ENCODE results near the gene GSDME.

Gene GSDME

GRCh38 chr7:24786306-24786705 lies 29.0 kb upstream of the GSDME start:
- Histone ChIP-seq H3K9ac (ENCODE audit: insufficient read length, low read depth) (no peak overlapping the region), H3K9me3 (ENCODE audit: insufficient read depth, low read length) (peaks cover 32% of the 10 kb centered on the region)
- DNase-seq (ENCODE audit: low read depth, low spot score) = no peak

GRCh38 chr7:24784277-24784676 lies 27.0 kb upstream of the GSDME start:
- Histone ChIP-seq H3K27me3 (ENCODE audit: insufficient read depth, insufficient read length) (no peaks in the 10 kb centered on the region), H3K4me1 (ENCODE audit: insufficient read depth, insufficient read length) (no peaks in the 10 kb centered on the region), H3K4me3 (ENCODE audit: insufficient read length, low read depth) (no peak overlapping the region), H3K9ac (ENCODE audit: insufficient read length, low read depth) (no peak overlapping the region), H3K9me3 (ENCODE audit: insufficient read depth, low read length) (peaks cover 27% of the 10 kb centered on the region), H3K36me3 (ENCODE audit: insufficient read depth, insufficient read length, low read length) (no peaks in the 10 kb centered on the region)
- TF ChIP-seq YY1 (IDR thresholded peaks at IDR 0.05; ENCODE audit: insufficient read depth, insufficient read length) (no peak), SUZ12 (IDR thresholded peaks at IDR 0.05; ENCODE audit: extremely low read depth, insufficient read depth, insufficient read length) (no peak), ZNF274 (IDR thresholded peaks at IDR 0.05; ENCODE audit: low read depth, low read length) (no peak)
- no peak for DNase-seq (ENCODE audit: low read depth, low spot score)

More at GRCh38 chr7:24786306-24786705, 29.0 kb upstream of the GSDME start:
- H3K27me3 ChIP-seq (ENCODE audit: insufficient read depth, insufficient read length) = no peaks in the 10 kb centered on the region
- H3K36me3 ChIP-seq (ENCODE audit: insufficient read depth, insufficient read length, low read length) = no peaks in the 10 kb centered on the region
- no peak overlapping the region for H3K4me3 ChIP-seq (ENCODE audit: insufficient read length, low read depth)
- H3K4me1 ChIP-seq (ENCODE audit: insufficient read depth, insufficient read length) = no peaks in the 10 kb centered on the region
- TF ChIP-seq SUZ12 (IDR thresholded peaks at IDR 0.05; ENCODE audit: extremely low read depth, insufficient read depth, insufficient read length) (no peak), ZNF274 (IDR thresholded peaks at IDR 0.05; ENCODE audit: low read depth, low read length) (no peak), YY1 (IDR thresholded peaks at IDR 0.05; ENCODE audit: insufficient read depth, insufficient read length) (no peak)

- TF ChIP-seq YY1 (IDR thresholded peaks at IDR 0.05; ENCODE audit: insufficient read depth, insufficient read length) (no peak), ZNF274 (IDR thresholded peaks at IDR 0.05; ENCODE audit: low read depth, low read length) (no peak), SUZ12 (IDR thresholded peaks at IDR 0.05; ENCODE audit: extremely low read depth, insufficient read depth, insufficient read length) (no peak)
- peaks cover 22% of the 10 kb centered on the region for H3K9me3 ChIP-seq (ENCODE audit: insufficient read depth, low read length)
- no peak for DNase-seq (ENCODE audit: low read depth, low spot score)
- no peak overlapping the region for H3K4me3 ChIP-seq (ENCODE audit: insufficient read length, low read depth)
- no peaks in the 10 kb centered on the region for H3K36me3 ChIP-seq (ENCODE audit: insufficient read depth, insufficient read length, low read length)
- no peaks in the 10 kb centered on the region for H3K27me3 ChIP-seq (ENCODE audit: insufficient read depth, insufficient read length)
- H3K9ac ChIP-seq (ENCODE audit: insufficient read length, low read depth) = no peak overlapping the region
- H3K4me1 ChIP-seq (ENCODE audit: insufficient read depth, insufficient read length) = no peaks in the 10 kb centered on the region
Observed at GRCh38 chr7:24783698-24784097, 26.4 kb upstream of the GSDME start.

- H3K9ac ChIP-seq (ENCODE audit: insufficient read length, low read depth) = no peak overlapping the region
- no peak for DNase-seq (ENCODE audit: low read depth, low spot score)
- H3K4me3 ChIP-seq (ENCODE audit: insufficient read length, low read depth) = no peak overlapping the region
- TF ChIP-seq SUZ12 (IDR thresholded peaks at IDR 0.05; ENCODE audit: extremely low read depth, insufficient read depth, insufficient read length) (no peak), ZNF274 (IDR thresholded peaks at IDR 0.05; ENCODE audit: low read depth, low read length) (no peak), YY1 (IDR thresholded peaks at IDR 0.05; ENCODE audit: insufficient read depth, insufficient read length) (no peak)
- peaks cover 14% of the 10 kb centered on the region; the same call in 1 of the 2 replicates for H3K9me3 ChIP-seq (ENCODE audit: insufficient read depth, low read length)
- no peaks in the 10 kb centered on the region for H3K4me1 ChIP-seq (ENCODE audit: insufficient read depth, insufficient read length)
- no peaks in the 10 kb centered on the region for H3K27me3 ChIP-seq (ENCODE audit: insufficient read depth, insufficient read length)
- no peaks in the 10 kb centered on the region for H3K36me3 ChIP-seq (ENCODE audit: insufficient read depth, insufficient read length, low read length)
Observed at GRCh38 chr7:24781106-24781505, 23.8 kb upstream of the GSDME start.

- Histone ChIP-seq H3K9me3 (ENCODE audit: insufficient read depth, low read length) (peaks cover 14% of the 10 kb centered on the region; the same call in 1 of the 2 replicates), H3K27me3 (ENCODE audit: insufficient read depth, insufficient read length) (no peaks in the 10 kb centered on the region), H3K36me3 (ENCODE audit: insufficient read depth, insufficient read length, low read length) (no peaks in the 10 kb centered on the region), H3K4me1 (ENCODE audit: insufficient read depth, insufficient read length) (no peaks in the 10 kb centered on the region), H3K4me3 (ENCODE audit: insufficient read length, low read depth) (no peak overlapping the region), H3K9ac (ENCODE audit: insufficient read length, low read depth) (no peak overlapping the region)
- DNase-seq (ENCODE audit: low read depth, low spot score) = no peak
- TF ChIP-seq ZNF274 (IDR thresholded peaks at IDR 0.05; ENCODE audit: low read depth, low read length) (no peak), YY1 (IDR thresholded peaks at IDR 0.05; ENCODE audit: insufficient read depth, insufficient read length) (no peak), SUZ12 (IDR thresholded peaks at IDR 0.05; ENCODE audit: extremely low read depth, insufficient read depth, insufficient read length) (no peak)
Observed at GRCh38 chr7:24779283-24779655, 22.0 kb upstream of the GSDME start.

- no peak for TF ChIP-seq SUZ12 (IDR thresholded peaks at IDR 0.05; ENCODE audit: extremely low read depth, insufficient read depth, insufficient read length)
- TF ChIP-seq YY1 (IDR thresholded peaks at IDR 0.05; ENCODE audit: insufficient read depth, insufficient read length) = no peak
- TF ChIP-seq ZNF274 (IDR thresholded peaks at IDR 0.05; ENCODE audit: low read depth, low read length) = no peak
- Histone ChIP-seq H3K4me3 (ENCODE audit: insufficient read length, low read depth) (no peak overlapping the region), H3K36me3 (ENCODE audit: insufficient read depth, insufficient read length, low read length) (no peaks in the 10 kb centered on the region), H3K9ac (ENCODE audit: insufficient read length, low read depth) (no peak overlapping the region), H3K9me3 (ENCODE audit: insufficient read depth, low read length) (peaks cover 10% of the 10 kb centered on the region; the same call in 1 of the 2 replicates), H3K27me3 (ENCODE audit: insufficient read depth, insufficient read length) (no peaks in the 10 kb centered on the region), H3K4me1 (ENCODE audit: insufficient read depth, insufficient read length) (no peaks in the 10 kb centered on the region)
- DNase-seq (ENCODE audit: low read depth, low spot score) = no peak
Observed at GRCh38 chr7:24778543-24779282, 21.4 kb upstream of the GSDME start.

GRCh38 chr7:24777806-24778205 lies 20.5 kb upstream of the GSDME start:
- DNase-seq (ENCODE audit: low read depth, low spot score) = no peak
- TF ChIP-seq YY1 (IDR thresholded peaks at IDR 0.05; ENCODE audit: insufficient read depth, insufficient read length) (no peak), ZNF274 (IDR thresholded peaks at IDR 0.05; ENCODE audit: low read depth, low read length) (no peak), SUZ12 (IDR thresholded peaks at IDR 0.05; ENCODE audit: extremely low read depth, insufficient read depth, insufficient read length) (no peak)
- H3K9ac ChIP-seq (ENCODE audit: insufficient read length, low read depth) = no peak overlapping the region
- no peaks in the 10 kb centered on the region for H3K4me1 ChIP-seq (ENCODE audit: insufficient read depth, insufficient read length)
- 0 out of 2 replicates have a peak, but pooled peaks cover under 1% of the 10 kb centered on the region for H3K9me3 ChIP-seq (ENCODE audit: insufficient read depth, low read length)
- H3K36me3 ChIP-seq (ENCODE audit: insufficient read depth, insufficient read length, low read length) = no peaks in the 10 kb centered on the region
- no peaks in the 10 kb centered on the region for H3K27me3 ChIP-seq (ENCODE audit: insufficient read depth, insufficient read length)
- no peak overlapping the region for H3K4me3 ChIP-seq (ENCODE audit: insufficient read length, low read depth)
